GM19395 (cell line): ENCODE results near the gene OVCH1.
A peak's percentile ranks its signal among the peaks of the same experiment; 100 is the strongest.

Experiments used
- ATAC-seq: cut with Tn5 transposase; IDR thresholded peaks from one replicate; pipeline ENCODE4 v1.9.1; 2021; ENCODE audit warnings: mild to moderate bottlenecking, moderate library complexity; ENCODE audit not compliant: unreplicated experiment

OVCH1 gene

GRCh38 chr12:29497588-29497987 is at the start of gene OVCH1:
OVCH1 (minus strand) TSS chr12:29497686; CDS start chr12:29497686, 0 bp downstream.
- no peak for ATAC-seq

DNA sequence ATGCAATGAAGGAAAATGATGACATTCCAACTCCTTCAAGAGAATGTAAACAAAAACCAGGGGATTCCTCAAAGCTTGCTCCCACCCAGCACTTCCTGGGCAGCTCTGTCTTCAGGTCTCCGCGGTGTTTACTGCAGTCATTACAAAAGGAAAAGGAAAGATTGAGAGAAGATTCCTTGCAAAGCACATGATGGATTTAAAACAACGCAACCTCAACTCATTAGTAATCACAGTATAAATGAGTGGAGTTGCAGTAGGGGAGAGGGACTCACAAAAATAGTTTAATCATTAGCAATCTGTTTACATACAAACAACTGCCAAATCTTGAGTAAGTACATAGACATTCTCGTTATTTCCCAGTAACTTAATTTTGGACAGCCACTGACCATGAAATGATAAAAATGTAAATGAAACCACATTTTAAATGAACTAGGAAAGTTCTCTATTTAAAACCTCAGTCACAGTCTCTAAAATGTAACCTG is 49.7 kb upstream of the OVCH1 start:
- ATAC-seq, result no peak

DNA sequence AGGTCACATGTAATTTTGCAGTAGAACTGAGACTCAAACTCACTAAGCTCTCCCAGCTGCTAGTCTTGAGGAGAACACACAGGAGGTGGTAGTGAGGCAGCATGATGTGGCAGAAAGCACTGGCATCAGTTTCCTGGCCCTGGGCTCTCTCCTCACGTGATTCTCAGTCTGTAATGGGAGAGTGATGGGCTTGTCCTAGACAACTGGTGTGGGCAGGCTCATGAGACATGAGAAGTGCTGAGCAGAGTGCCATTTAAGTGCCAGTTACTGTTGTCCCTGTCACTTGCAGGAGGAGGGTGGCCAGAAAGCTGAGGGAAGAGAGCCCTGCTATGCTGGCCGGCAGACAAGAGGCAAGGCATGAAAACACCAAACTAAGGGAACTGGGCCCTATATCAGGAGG is 48.5 kb upstream of the OVCH1 start:
- ATAC-seq, result no peak

DNA sequence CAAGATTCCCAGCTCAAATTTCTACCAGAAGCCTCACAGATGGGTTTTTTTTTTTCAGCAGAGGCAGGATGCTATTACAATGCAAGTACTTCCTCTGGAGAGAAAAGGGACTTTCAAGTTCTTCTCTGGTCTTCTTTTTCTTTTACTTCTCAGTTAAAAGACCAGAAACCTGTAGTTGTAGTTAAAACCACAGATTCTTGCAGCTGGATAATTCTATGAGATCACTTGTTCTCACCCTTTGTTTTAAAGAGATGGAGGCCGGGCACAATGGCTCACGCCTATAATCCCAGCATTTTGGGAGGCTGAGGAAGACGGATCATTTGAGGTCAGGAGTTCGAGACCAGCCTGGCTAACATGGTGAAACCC is 47.6 kb upstream of the OVCH1 start:
- ATAC-seq, result peak; percentile 90

DNA sequence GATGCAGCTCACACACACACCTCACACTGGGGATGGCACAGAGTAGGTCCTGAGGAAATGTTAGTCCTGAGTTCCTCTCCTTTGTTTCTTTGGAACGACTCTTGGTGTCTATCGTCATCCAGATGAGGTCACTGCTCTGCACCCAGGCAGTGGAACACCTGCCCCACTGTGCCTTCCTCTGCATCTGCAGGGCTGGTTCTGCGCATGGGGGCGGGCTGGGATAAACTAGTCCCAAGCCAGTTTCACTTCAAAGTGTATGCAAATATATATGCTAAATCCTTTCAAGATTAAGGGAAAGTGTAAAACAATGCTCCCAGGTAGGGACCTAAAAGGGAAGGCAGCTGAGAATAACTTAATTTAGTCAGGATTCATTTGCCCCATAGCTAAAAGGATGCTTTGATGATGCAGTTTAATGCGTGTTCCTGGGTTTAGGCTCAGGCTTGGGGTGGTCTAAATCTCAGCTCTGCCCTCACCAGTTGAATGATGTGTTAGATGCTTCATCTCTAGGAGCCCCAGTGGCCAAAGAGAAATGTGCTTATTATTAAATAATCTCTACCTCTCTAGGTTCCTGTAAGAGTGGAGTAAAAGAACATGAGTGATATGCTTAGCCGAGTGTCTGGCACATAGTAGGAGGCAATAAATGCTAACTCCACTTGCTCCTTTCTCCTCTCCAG is 47.1 kb upstream of the OVCH1 start:
- peak; percentile 56 for ATAC-seq

DNA sequence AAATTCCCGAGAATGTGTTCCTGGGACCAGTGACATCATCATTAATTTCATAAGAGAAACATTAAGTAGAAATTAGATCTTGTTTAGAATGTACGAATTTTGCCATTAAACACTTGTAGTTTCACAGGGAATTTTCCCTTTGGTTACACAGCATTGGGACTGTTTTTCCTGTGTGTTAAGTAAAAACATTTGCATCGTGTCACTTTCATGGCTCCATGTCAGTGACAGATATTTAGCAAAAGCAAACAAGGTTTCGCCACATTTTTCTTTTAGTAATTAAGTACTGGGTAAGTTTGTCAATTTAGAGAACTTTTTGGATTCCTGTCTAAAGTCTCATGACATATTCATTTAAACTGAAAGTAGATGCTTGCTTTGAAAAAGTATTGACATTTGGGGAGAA is 45.5 kb upstream of the OVCH1 start:
- no peak for ATAC-seq

DNA sequence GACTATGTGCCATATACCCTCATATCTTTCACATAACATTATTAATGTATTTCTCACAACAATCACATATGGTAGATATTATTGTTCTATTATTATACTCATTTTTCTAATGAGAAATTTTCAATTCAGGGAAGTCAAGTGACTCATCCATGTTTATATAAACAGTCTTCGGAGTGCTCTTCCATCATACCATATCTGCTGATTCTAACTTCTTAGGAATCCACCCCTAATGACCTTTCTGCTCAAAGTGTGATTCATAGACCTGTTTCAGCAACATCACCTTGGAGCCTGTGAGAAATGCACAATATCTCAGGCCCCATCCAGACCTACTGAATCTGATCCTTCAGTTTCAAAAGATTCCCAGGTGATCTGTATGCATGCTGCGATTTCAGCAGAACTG is 39.8 kb upstream of the OVCH1 start:
- no peak for ATAC-seq

- no peak for ATAC-seq
Observed at GRCh38 chr12:29534935-29535334, 37.4 kb upstream of the OVCH1 start.

DNA sequence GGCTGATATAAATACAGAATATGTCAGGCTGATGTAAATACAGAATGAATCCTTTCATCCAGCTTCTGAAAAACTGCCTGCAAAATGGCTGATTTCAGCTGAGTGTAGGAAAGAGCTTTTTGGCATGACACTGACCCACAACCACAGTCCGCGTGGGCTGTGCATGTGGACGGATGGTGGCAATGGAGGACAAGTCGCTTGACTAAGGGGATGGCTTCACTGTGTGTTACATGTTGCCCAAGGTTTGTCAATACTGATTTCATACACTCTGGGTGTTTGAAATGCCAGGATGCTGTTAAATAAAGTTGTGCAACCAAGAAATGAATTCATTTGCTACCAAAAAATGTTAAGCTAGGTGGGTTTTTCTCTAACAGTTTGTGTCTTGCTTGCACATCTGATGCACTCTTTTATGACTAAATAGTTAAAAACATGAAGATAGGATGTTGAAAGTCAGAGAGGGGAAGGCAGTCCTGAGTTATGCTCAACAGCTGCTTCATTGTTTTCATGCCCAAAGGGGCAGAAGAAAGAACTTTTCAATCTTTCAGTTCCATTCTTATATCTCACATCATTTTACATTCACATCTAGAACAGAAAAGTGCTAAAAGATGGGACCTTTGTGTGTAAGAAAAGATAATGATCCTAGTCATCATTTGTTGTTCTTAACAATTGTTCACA is 36.5 kb upstream of the OVCH1 start:
- ATAC-seq, result no peak

DNA sequence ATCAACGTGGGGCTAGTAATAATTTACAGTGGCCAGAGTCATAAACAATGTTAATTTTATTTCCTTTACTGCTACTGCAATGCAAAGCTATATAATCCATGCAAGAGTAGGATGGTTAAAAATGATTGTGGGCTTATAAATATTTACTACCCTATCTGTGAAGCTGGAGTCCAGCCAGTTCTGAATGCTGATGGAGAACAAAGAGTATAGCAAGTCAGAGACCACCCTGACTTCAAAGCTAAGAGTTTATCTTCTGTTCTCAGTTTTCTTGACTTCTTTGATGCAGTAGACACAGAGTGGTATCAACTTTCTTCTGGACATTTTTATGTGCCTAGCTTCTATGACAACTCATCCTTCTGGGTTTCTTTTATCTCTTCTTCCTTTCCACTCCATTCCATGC is 34.0 kb upstream of the OVCH1 start:
- ATAC-seq, result no peak

GRCh38 chr12:29530436-29530835 is 33.0 kb upstream of the OVCH1 start:
- no peak for ATAC-seq

- no peak for ATAC-seq
Observed at GRCh38 chr12:29528161-29528560, 30.7 kb upstream of the OVCH1 start.

DNA sequence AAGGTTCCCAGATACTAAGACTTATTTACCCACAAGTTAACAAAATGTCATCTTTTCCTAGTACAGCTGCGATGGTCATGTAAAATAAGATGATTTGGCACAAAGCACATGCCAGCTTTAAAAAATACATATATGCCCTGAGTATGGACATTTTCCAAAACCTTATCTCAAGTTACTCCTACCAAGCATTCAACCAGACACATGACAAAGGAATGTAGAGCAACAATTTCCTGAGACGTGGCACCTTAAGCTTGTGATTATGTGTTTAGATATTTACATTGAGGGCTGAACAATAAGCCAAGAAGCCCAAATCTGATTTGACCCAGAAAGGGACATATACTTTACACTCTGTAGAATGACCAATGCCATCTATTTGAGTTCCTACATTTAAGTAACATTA is 24.5 kb upstream of the OVCH1 start:
- no peak for ATAC-seq

- no peak for ATAC-seq
Observed at GRCh38 chr12:29519585-29520182, 22.2 kb upstream of the OVCH1 start.

DNA sequence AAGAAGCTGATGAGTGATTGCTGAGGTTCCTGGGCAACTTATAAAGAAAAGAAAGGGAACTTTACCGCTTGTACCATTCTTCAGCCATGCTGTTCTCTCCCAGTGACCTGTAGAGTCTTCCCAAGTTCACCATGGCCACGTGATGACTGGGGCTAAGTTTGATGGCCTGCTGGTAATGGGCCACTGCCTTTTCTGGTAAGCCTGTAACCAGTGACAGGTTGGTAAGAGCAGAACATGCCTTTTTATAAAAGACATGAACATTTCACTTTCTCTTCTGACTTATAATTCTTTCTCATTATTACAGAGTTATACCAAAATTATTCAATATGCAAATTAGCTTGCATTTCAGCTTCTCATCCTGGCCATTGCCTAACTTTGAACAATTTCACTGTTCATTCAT is 20.9 kb upstream of the OVCH1 start:
- ATAC-seq, result no peak

- no peak for ATAC-seq
Observed at GRCh38 chr12:29517264-29517663, 19.8 kb upstream of the OVCH1 start.

GRCh38 chr12:29516431-29516875 is 19.0 kb upstream of the OVCH1 start:
- ATAC-seq, result no peak

GRCh38 chr12:29510591-29511185 is 13.2 kb upstream of the OVCH1 start:
- no peak for ATAC-seq

GRCh38 chr12:29509503-29509902 is 12.0 kb upstream of the OVCH1 start:
- no peak for ATAC-seq

DNA sequence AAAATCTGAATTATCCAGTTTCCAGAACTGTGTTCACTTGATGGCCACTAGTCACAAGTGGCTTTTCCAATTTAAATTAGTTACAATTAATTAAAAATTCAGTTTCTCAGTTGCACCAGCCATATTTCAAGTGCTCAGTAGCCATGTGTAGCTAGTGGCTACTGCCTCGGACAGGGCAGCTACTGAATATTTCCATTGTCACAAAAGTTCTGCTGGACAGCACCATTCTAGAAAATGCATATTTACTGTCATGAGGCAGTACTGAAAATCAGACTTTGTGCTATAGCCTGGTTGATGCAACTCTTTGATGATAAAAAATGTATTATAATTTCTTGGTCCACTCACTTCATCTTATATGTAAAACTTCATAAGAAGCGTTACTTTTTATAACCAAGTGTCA is 11.5 kb upstream of the OVCH1 start:
- ATAC-seq, result no peak

DNA sequence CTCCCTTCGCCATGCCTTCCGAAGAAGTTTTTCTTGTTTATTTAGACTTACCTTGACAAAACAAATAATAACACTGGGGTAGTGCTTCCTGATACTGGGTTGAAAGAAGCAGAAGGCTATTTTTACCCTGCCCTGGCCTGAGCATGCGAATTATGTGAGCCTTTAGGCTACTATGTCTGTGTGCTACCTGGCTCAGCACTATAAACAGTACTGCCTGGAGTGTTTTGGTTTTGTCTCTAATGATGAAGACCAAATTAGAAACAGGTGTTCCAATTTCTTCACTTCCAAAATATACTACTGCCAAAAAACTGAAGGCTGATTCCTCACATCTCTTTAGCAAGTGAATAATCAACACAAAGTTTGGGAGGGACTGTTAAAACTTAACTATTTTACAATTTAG is 7.6 kb upstream of the OVCH1 start:
- ATAC-seq, result no peak

- no peak for ATAC-seq
Observed at GRCh38 chr12:29503283-29503682, 5.8 kb upstream of the OVCH1 start.
